Mammary epithelial cell (primary cell): ENCODE measurements around the gene CALN1.

ENCODE experiments used
- CTCF ChIP-seq, 2 donors: IDR thresholded peaks in 1 of 2; conservative IDR thresholded peaks in 1 of 2; 2 replicates each; pipeline ENCODE4 v1.5.1; 2011 to 2012; ENCODE audit warnings: inconsistent platforms in 2 of 2, low read length in 2 of 2, mild to moderate bottlenecking in 2 of 2, control low read depth in 1 of 2, low read depth in 1 of 2; ENCODE audit not compliant: insufficient read depth in 1 of 2; ENCODE audit errors: extremely low read depth in 1 of 2
- EZH2 ChIP-seq: IDR thresholded peaks from 2 replicates; pipeline ENCODE4 v1.6.1; 2012; ENCODE audit warnings: low read length, inconsistent platforms, borderline replicate concordance

- no peak for TF ChIP-seq CTCF (conservative IDR thresholded peaks at IDR 0.05 in 1 of 2, IDR thresholded peaks at IDR 0.05 in 1 of 2; ENCODE audit: extremely low read depth in 1 of 2, insufficient read depth in 1 of 2, low read depth in 1 of 2, low read length in 2 of 2)
- TF ChIP-seq EZH2 = no peak
Observed at GRCh38 chr7:72187179-72187578, 225.0 kb downstream of the CALN1 start.
